ENCODE data around the gene SBF2. TPM values are rescaled to one million over a fixed set of nuclear protein-coding genes. Genes with fewer than 3 reads are reported as not detected.

The SBF2 gene
- polyA plus RNA-seq, 1 donor from 2014 or later, result 2.6 TPM

DNA sequence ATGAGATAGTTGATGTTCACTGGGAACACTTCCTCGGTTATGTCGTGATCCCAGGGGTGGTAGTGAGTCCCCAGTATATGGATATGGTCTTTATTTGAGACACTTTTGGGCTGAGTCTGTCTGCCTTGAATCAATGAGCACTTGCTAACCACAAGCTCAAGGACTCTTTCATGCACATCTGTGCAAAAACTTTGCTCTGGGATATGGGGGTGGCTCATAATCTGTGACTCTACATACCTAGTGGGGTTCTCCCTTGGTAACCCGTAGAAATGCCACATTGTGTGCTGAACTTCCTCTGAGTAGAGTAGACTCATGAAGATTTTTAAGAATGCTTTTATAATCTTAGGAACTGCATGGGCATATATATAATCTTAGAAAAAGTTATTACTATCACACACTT lies 560.8 kb downstream of the SBF2 start:
- H3K27ac Mint-ChIP-seq, result peak overlapping the region; percentile 39 to 90 (median 87)
- H3K36me3 Mint-ChIP-seq, result peaks cover 32% of the 10 kb centered on the region
- no peaks in the 10 kb centered on the region for H3K27me3 Mint-ChIP-seq
- H3K4me3 Mint-ChIP-seq, result peak overlapping the region in 2 of 4 donors; percentile 39 to 88
- H3K4me1 Mint-ChIP-seq, result peaks cover 61 to 64% (median 62%) of the 10 kb centered on the region in 3 donors
- peaks cover 0 to 1% (median 0%) of the 10 kb centered on the region in 3 donors for H3K9me3 Mint-ChIP-seq

DNA sequence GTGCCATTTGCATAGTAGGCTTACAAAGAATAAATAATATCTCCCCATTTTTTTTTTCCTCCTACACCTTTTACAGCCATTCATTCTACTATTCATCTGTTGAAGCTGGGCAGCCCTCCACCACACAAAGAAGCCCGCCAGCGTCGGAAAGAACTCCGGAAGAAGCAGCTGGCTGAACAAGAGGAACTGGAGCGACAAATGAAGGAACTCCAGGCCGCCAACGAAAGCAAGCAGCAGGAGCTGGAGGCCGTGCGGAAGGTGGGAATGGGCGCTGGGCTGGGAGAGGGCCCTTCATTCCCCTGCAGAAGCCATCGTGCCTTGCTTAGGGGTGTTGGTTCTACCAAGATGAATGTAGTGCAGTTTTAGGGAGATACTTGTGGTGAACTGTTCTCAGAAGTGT lies 561.6 kb downstream of the SBF2 start:
- peak overlapping the region; percentile 46 to 90 (median 87) for H3K27ac Mint-ChIP-seq
- peaks cover 30% of the 10 kb centered on the region for H3K36me3 Mint-ChIP-seq
- H3K27me3 Mint-ChIP-seq, result no peaks in the 10 kb centered on the region
- peaks cover 0 to 1% (median 0%) of the 10 kb centered on the region in 3 donors for H3K9me3 Mint-ChIP-seq
- H3K4me1 Mint-ChIP-seq, result peaks cover 63 to 65% (median 64%) of the 10 kb centered on the region in 3 donors
- peak overlapping the region in 1 of 4 donors; percentile 88 for H3K4me3 Mint-ChIP-seq

DNA sequence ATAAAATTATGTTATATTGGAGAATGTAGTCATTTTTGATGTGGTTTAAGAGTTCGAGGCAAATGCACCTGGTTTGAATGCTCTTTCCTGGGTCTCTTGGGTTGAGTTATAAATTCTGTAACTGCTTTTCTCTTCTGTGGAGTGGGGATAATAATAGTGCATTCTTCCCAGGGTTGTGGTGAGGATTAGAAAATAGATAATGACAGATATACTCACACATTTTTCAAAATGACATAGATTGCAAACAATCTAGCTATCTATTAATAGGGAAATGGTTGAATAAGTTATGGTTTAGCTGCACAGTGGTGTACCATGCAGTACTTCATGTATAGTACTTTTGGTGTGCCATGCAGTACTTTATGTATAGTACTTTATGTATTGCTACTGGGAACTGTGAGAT lies 562.8 kb downstream of the SBF2 start:
- H3K4me1 Mint-ChIP-seq, result peaks cover 60 to 65% (median 62%) of the 10 kb centered on the region in 3 donors
- peaks cover 23% of the 10 kb centered on the region for H3K36me3 Mint-ChIP-seq
- peak overlapping the region; percentile 16 to 87 (median 74) for H3K27ac Mint-ChIP-seq
- peak overlapping the region in 1 of 4 donors; percentile 54 for H3K4me3 Mint-ChIP-seq
- peaks cover 0 to 1% (median 0%) of the 10 kb centered on the region in 3 donors for H3K9me3 Mint-ChIP-seq
- H3K27me3 Mint-ChIP-seq, result no peaks in the 10 kb centered on the region

Other genes with a start within 250 kb of the SBF2 start
- gene ADM, start 10.9 kb upstream of the SBF2 start, polyA plus RNA-seq, result 0.14 TPM
- gene AMPD3, start 161.0 kb upstream of the SBF2 start, polyA plus RNA-seq, result 30.7 TPM
- gene RNF141, start 247.0 kb upstream of the SBF2 start, polyA plus RNA-seq, result 73.6 TPM

Data from IgD-negative memory B cell (primary cell).